Neural cell (in vitro differentiated cells): ENCODE data around the gene CNTNAP5. TPM values are rescaled to one million over a fixed set of nuclear protein-coding genes. Genes with fewer than 3 reads are reported as not detected.

ENCODE experiments used
- H2AFZ ChIP-seq: fragments of 200-600, 300-800 bp; sonication (generic), shearing (Covaris generic); 2 replicates; pipeline ENCODE4 v1.6.0; 2014; ENCODE audit warnings: low read depth, mild to moderate bottlenecking, antibody characterized with exemption, low read length, moderate library complexity
- H3F3A ChIP-seq: fragments of 200-600 bp; shearing (Covaris generic); 2 replicates; pipeline ENCODE4 v1.6.1; 2016; ENCODE audit warnings: mild to moderate bottlenecking, moderate library complexity, mixed read lengths, antibody characterized with exemption, low read length; ENCODE audit not compliant: insufficient read depth, poor library complexity, severe bottlenecking
- H3K27ac ChIP-seq: fragments of 200-600, 300-800 bp; sonication (generic), shearing (Covaris generic); 2 replicates; pipeline ENCODE4 v1.5.1; 2014; ENCODE audit warnings: mild to moderate bottlenecking, low read length, moderate library complexity
- H3K27me3 ChIP-seq: fragments of 300-800, 200-600 bp; sonication (generic), shearing (Covaris generic); 2 replicates; pipeline ENCODE4 v1.6.0; 2014; ENCODE audit warnings: mild to moderate bottlenecking, low read depth, low read length, moderate library complexity; ENCODE audit not compliant: insufficient read depth
- H3K36me3 ChIP-seq: fragments of 300-800, 200-600 bp; sonication (generic), shearing (Covaris generic); 2 replicates; pipeline ENCODE4 v1.5.1; 2014; ENCODE audit warnings: mild to moderate bottlenecking, antibody characterized with exemption, low read length, moderate library complexity; ENCODE audit not compliant: insufficient read depth
- H3K4me2 ChIP-seq: fragments of 300-800, 200-600 bp; sonication (generic), shearing (Covaris generic); 2 replicates; pipeline ENCODE4 v1.6.0; 2014; ENCODE audit warnings: mild to moderate bottlenecking, low read length
- H3K4me3 ChIP-seq: fragments of 300-800, 200-600 bp; sonication (generic), shearing (Covaris generic); 2 replicates; pipeline ENCODE4 v1.5.1; 2014; ENCODE audit warnings: mild to moderate bottlenecking, low read length, moderate library complexity
- H3K79me2 ChIP-seq: fragments of 200-600 bp; shearing (Covaris generic); replicated peaks from 2 replicates; pipeline ENCODE4 v1.6.0; 2014; ENCODE audit warnings: mild to moderate bottlenecking, low read length, moderate library complexity; ENCODE audit not compliant: insufficient read depth
- H3K9ac ChIP-seq: fragments of 300-800, 200-600 bp; sonication (generic), shearing (Covaris generic); 2 replicates; pipeline ENCODE4 v1.6.1; 2016; ENCODE audit warnings: mild to moderate bottlenecking, low read length, mixed read lengths
- H3K9me2 ChIP-seq: fragments of 200-600 bp; shearing (Covaris generic); 2 replicates; pipeline ENCODE4 v1.6.1; 2016; ENCODE audit warnings: mild to moderate bottlenecking, low read length, mixed read lengths; ENCODE audit not compliant: insufficient read depth
- H3K9me3 ChIP-seq: fragments of 200-600, 300-800 bp; sonication (generic), shearing (Covaris generic); 2 replicates; pipeline ENCODE4 v1.6.1; 2016; ENCODE audit warnings: mild to moderate bottlenecking, mixed run types, low read length, moderate library complexity, mixed read lengths
- H4K20me1 ChIP-seq: fragments of 200-600 bp; shearing (Covaris generic); 2 replicates; pipeline ENCODE4 v1.6.1; 2016; ENCODE audit warnings: mild to moderate bottlenecking, mixed run types; ENCODE audit not compliant: insufficient read depth
- CTCF ChIP-seq: fragments of 450-650 bp; IDR thresholded peaks from 2 replicates; pipeline ENCODE4 v1.5.1; 2014; ENCODE audit warnings: antibody characterized with exemption, mild to moderate bottlenecking, moderate library complexity; ENCODE audit not compliant: poor library complexity, severe bottlenecking
- EP300 ChIP-seq: fragments of 450-650 bp; conservative IDR thresholded peaks from 2 replicates; pipeline ENCODE4 v1.6.1; 2014; ENCODE audit warnings: antibody characterized with exemption, mild to moderate bottlenecking, moderate library complexity; ENCODE audit not compliant: poor library complexity, severe bottlenecking
- EZH2 ChIP-seq: fragments of 200-600, 300-800 bp; shearing (Covaris generic), sonication (generic); IDR thresholded peaks from 2 replicates; pipeline ENCODE4 v1.6.1; 2014; ENCODE audit warnings: antibody characterized with exemption, low read length, borderline replicate concordance, mild to moderate bottlenecking; ENCODE audit not compliant: insufficient read depth, poor library complexity, severe bottlenecking
- MXI1 ChIP-seq: fragments of 450-650 bp; conservative IDR thresholded peaks from 2 replicates; pipeline ENCODE4 v1.6.1; 2014; ENCODE audit warnings: antibody characterized with exemption, mild to moderate bottlenecking; ENCODE audit not compliant: poor library complexity, severe bottlenecking
- POLR2AphosphoS5 ChIP-seq: IDR thresholded peaks from 2 replicates; pipeline ENCODE4 v1.6.1; 2012
- RAD21 ChIP-seq: fragments of 450-650 bp; conservative IDR thresholded peaks from 2 replicates; pipeline ENCODE4 v1.6.1; 2014; ENCODE audit warnings: antibody characterized with exemption, mild to moderate bottlenecking, moderate library complexity
- SMC3 ChIP-seq: fragments of 450-650 bp; conservative IDR thresholded peaks from 2 replicates; pipeline ENCODE4 v1.6.1; 2014; ENCODE audit warnings: antibody characterized with exemption, mild to moderate bottlenecking, moderate library complexity; ENCODE audit not compliant: poor library complexity
- TAF1 ChIP-seq: IDR thresholded peaks from 2 replicates; pipeline ENCODE4 v1.6.1; 2012; ENCODE audit warnings: low read depth
- polyA plus RNA-seq: library from polyadenylated mRNA; depleted of rRNA; stranded (reverse); fragments of >200 nt; gene quantifications from 2 replicates; pipeline ENCODE4 v1.2.3, GENCODE V29; 2014
- TF ChIP-seq, protein P1 (sequence below): IDR thresholded peaks from 2 replicates; pipeline ENCODE4 v1.6.1; 2012; ENCODE audit warnings: borderline replicate concordance

CNTNAP5 gene
- polyA plus RNA-seq, 1 donor from 2014 or later: 19.3 TPM

DNA sequence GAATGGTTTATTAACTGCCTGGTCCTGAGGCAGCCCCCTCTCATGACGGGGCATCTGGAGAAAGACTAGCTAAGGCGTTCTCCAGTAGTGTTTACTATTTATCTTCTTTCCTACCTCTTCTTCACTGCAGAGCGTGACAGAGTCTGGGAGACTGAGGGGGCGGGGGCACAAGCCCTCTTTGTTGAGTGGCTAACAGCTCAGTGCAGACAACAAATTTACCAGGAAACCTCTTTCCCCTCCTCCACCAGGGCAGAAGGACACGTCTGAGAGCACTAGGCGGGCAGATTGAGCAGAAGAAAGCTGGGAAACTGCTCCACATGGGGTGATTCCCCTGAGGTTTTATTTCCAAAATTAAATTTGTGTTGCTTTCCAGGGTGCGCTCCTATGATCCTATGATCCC lies 322.1 kb downstream of the CNTNAP5 start:
- TF ChIP-seq TAF1 (no peak), POLR2AphosphoS5 (no peak), SMC3 (no peak), MXI1 (no peak), CTCF (no peak), EP300 (no peak), RAD21 (no peak), EZH2 (no peak)
- TF ChIP-seq, protein P1, sequence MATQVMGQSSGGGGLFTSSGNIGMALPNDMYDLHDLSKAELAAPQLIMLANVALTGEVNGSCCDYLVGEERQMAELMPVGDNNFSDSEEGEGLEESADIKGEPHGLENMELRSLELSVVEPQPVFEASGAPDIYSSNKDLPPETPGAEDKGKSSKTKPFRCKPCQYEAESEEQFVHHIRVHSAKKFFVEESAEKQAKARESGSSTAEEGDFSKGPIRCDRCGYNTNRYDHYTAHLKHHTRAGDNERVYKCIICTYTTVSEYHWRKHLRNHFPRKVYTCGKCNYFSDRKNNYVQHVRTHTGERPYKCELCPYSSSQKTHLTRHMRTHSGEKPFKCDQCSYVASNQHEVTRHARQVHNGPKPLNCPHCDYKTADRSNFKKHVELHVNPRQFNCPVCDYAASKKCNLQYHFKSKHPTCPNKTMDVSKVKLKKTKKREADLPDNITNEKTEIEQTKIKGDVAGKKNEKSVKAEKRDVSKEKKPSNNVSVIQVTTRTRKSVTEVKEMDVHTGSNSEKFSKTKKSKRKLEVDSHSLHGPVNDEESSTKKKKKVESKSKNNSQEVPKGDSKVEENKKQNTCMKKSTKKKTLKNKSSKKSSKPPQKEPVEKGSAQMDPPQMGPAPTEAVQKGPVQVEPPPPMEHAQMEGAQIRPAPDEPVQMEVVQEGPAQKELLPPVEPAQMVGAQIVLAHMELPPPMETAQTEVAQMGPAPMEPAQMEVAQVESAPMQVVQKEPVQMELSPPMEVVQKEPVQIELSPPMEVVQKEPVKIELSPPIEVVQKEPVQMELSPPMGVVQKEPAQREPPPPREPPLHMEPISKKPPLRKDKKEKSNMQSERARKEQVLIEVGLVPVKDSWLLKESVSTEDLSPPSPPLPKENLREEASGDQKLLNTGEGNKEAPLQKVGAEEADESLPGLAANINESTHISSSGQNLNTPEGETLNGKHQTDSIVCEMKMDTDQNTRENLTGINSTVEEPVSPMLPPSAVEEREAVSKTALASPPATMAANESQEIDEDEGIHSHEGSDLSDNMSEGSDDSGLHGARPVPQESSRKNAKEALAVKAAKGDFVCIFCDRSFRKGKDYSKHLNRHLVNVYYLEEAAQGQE: no peak
- H2AFZ ChIP-seq: no peak overlapping the region

DNA sequence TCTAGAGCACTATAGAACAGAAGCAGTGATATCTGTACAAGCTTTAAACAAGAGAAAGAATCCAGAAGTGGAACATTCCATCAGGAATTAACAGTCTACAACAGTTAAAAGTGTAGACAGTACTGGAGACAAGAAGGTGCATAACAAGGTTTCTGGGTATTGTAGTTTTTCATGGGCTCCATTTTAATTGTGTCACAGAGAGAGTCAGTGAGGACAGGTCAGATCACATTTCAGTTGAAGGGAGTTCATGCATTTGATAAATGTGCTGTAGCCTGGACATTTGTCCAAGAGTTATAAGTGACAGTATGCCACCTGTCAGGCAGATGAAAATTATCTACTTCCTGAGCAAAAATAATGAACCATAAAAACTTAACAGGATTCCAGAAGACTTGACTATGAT lies 328.6 kb downstream of the CNTNAP5 start:
- Histone ChIP-seq H3K27ac (no peak overlapping the region), H3K9ac (no peak overlapping the region), H2AFZ (no peak overlapping the region), H3K4me2 (no peak overlapping the region), H3K9me2 (no peaks in the 10 kb centered on the region), H3K9me3 (no peaks in the 10 kb centered on the region), H4K20me1 (no peaks in the 10 kb centered on the region), H3K36me3 (no peaks in the 10 kb centered on the region), H3K79me2 (no peaks in the 10 kb centered on the region), H3K27me3 (no peaks in the 10 kb centered on the region), H3F3A (no peaks in the 10 kb centered on the region), H3K4me3 (no peak overlapping the region)
- TF ChIP-seq TAF1 (no peak), POLR2AphosphoS5 (no peak), EP300 (no peak), EZH2 (no peak), SMC3 (no peak), RAD21 (no peak), MXI1 (no peak), CTCF (no peak)
- TF ChIP-seq, protein P1: no peak

More for the DNA sequence above, 322.1 kb downstream of the CNTNAP5 start:
- Histone ChIP-seq H4K20me1 (no peaks in the 10 kb centered on the region), H3K79me2 (no peaks in the 10 kb centered on the region), H3K9ac (no peak overlapping the region), H3K4me2 (no peak overlapping the region), H3K27me3 (no peaks in the 10 kb centered on the region), H3K36me3 (no peaks in the 10 kb centered on the region), H3K9me3 (no peaks in the 10 kb centered on the region), H3K27ac (no peak overlapping the region), H3K4me3 (no peak overlapping the region), H3F3A (no peaks in the 10 kb centered on the region), H3K9me2 (no peaks in the 10 kb centered on the region)
